Inflammatory macrophage (primary cell): Measurements from ENCODE around the gene PRR5L.
"Not testable (repeated sequence)": the region's sequence is repeated elsewhere in the genome, so short reads cannot be mapped to it uniquely, and the experiment has no call there.

Experiments used
- DNase-seq, 2 donors: peaks; one replicate each; pipeline ENCODE4 v3.0.0-alpha.2; 2020 to 2022

PRR5L gene

DNA sequence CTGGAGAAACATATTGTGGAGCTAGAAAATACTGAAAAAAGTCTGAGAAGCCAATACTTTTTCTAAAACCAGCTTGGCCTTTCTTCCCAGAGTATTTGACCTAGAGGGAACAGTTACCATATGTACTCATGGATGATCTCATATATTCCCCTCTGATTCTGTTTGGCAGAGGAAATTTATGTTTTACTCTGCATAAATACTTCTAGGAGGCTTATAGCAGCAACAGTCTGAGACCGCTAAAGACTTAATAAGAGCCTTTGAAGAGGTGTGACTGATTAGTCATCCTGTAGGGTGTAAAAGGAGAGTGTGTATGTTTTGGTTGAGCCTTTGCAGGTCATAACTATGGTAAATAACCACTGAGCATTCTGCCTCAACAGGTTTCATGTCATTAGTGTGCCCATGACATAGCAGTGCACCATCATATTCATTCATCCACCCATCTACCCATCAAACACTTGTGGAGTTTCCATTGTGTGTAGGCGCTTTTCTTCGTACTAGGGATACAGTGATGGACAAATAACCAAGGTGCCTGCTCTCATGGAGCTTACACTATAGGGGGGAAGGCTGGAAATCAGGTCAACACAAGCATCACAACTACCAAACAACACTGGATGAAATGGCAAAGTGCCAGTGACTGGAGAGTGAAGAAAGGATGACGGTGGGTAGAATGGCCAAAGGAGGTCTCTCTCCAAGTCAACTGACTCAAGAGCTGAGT lies 169.5 kb downstream of the PRR5L start:
- no peak for DNase-seq

DNA sequence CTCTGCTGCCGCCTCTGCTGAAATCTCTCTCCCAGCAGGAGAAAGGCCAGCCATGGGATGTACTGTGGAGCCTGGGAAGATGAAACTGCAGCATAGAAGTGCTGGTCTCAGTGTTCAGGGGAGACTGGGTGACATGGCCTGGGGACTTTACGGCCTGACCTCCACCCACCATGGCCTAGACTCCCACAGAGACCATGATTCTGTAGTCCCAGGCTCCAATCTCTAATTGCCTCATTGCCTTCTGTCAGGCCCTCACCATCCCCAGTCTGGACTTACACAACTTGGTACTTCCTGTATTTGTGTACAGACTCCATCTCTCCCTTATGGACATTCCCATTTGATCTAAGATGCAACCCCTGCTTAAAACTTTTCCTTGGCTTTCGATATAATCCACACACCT lies 170.9 kb downstream of the PRR5L start:
- DNase-seq: peak; percentile 69 to 78

DNA sequence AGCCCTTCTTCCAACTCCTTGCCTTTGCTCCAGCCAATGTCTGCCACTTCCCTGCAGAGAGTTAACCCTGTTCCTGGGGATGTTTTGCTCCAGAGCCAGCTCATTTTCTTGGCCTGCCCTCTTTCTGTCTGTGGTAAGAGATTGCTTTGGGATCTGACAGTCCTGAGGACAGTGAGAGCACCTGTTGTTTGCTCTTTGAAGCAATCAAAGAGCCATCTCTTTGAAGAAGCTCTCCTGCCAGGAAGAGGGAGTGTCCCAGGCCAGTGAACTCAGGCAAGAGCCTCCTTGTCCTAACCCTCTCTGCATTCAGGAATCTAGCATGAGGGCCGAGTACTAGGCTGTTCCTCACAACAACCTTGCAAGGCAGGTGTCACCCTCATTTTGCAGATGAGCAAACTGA lies 171.8 kb downstream of the PRR5L start:
- no peak for DNase-seq

DNA sequence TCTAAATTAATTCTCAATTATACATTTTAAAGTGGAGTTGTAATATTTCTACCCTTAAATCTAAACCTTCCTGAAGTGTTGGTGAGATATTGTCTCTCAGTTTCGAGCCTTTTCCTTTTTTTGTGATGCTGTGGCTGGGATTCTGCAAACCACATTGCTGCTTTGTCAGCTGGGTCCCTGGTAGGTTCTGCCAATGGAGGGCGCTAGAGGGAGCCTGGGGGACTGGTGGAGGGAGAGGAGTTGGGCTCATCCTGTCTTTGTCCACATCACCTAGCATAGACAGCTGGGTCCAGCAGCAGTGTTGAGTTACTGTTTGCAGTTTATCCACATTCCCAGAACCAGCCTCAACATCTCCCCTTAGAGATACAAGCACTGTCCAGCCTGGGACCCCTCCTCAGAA lies 173.0 kb downstream of the PRR5L start:
- DNase-seq: no peak

DNA sequence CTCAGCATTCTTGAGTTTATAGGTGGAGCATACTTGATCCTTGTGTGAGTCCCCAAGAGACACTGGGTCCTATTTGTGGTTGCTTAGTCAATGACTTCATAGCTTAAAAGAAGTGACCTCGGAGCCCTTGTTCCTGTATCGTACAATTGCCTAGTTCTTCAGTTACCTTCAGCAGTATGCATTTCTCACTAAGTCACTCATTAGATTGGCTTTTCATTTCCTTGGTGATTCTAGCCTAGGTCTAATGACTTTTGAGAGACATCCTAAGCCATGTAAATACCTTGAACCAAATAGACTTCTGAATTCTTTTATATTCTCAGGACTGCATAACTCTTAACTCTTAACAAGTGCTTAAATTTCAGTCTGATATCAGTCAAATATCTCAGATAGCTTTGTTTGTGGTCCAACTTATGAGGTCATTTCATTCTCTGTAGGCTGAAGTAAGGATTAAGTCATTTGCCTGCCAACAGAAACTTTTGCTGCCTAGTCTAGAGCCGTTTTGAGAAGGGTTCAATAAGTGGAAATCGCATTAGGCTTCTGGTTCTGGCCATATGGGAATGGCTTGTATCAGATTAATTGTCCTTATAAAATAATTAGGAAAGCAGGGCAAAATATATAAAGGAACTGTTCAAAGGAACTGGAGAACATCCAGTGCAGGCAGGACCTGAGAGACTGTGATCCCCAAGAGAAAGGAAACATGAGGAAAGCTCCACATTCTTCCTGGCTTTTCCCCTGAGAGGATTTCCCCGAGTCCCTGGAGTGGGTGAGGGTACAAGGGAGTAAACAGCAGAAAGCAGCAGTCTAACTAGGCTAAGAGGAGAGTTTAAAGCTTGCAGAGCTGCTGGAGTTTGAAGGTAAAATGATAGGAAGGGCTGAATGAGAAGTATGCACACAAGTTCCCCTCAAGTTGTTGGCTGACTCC lies 174.1 kb downstream of the PRR5L start:
- DNase-seq: no peak

DNA sequence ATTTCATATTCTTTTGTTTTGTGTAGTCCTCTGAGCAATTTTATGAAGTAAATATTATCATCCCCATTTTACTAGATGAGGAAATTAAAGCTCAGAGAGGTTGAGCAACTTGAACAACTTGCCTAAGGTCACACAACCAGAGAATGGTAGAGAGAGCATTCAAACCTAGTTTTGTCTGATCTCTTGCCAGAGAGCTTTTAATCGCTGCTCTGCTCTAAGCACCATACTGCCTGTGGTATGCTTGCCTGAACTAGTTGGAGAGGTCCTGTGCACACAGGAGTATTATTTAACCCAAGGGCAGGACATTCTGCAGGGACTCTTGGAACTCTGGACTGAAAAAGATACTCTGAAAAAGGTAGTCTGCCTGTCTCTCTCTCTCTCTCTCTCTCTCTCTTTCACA lies 175.5 kb downstream of the PRR5L start:
- peak in 1 of 2 donors; percentile 33 for DNase-seq

- no peak for DNase-seq
These were observed 179.1 kb downstream of the PRR5L start for GRCh38 chr11:36475192-36475591.

DNA sequence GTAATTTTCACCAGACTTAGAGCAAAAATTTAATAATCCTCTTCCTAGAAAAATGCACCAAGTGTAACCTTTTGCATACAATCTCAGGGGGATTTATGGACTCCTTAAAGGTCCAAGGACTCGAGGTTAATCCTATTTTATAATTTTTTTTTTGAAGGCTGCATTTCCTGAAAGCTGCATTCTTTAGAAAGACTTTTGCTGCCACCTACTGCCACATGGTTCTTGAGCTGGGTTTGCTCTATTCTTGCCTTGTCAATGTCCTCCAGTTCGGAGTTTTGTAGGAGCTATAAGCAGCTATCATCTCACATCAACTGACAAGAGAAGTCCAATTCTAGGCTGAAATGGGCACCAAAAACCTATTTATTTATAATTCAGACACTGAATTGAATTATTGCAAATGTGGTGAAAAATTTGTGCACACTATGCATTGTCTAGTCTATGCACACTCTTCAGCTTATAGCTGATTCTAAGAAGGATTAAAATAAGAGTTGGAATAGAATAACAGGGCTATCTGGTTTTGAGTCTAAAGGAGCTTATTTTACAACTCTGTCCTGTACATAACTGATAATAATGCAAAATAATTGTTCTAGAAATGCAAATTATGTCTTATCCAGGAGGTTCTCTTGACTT lies 182.7 kb downstream of the PRR5L start:
- DNase-seq: peak; percentile 63 to 72

DNA sequence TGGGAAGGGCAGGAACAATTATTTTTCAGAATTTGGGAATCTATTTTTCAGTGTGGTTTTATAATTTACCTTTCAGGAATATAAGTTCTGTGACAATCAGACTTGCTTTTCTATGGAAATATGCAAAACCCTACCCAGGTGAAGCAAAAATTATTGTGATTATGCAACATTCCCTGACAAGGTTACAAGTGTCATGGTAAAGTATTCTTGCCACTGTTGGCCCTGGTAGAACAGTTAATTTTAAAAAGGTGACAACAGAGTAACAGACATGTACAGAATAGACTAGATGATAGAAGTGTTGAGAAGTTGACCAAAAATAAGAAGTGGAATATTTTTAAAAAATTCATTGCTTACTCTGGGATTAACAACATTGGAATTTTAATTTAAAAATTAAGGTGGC lies 184.7 kb downstream of the PRR5L start:
- DNase-seq: no peak

DNA sequence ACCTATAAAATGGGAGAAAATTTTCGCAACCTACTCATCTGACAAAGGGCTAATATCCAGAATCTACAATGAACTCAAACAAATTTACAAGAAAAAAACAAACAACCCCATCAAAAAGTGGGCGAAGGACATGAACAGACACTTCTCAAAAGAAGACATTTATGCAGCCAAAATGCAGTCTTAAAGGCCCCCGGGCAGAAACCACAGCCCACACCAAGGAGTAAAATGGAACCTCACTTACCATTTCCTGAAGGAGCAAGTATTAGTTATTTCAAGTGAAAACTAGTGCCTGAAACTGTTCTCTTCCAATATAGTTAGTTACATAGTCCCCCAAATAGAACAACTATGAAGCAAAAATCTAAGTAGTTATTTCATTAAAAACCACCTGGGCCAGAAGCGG lies 187.0 kb downstream of the PRR5L start:
- DNase-seq: not testable (repeated sequence)

GRCh38 chr11:36485298-36486002 lies 189.4 kb downstream of the PRR5L start:
- DNase-seq: peak in 1 of 2 donors; percentile 60

DNA sequence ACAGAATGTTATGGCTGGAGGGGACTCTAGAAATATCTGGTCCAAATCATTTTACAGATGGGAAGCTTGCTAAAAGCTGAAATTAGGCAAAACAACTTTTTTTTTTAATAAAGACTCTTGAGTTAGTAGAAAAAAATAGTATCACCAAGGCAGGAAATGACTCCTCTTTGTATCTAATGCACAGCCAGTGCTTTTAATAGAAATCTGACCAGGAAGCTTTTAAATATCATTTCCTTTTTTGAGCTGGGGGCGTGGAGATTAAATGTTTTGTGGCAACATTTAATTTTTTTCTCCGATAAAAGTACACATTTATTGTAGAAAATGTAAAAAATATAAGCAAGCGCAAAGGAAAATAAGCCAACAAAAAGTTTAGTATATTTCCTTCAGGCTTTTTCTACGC lies 191.5 kb downstream of the PRR5L start:
- peak in 1 of 2 donors; percentile 15 for DNase-seq

GRCh38 chr11:36488096-36488495 lies 192.0 kb downstream of the PRR5L start:
- DNase-seq: no peak

DNA sequence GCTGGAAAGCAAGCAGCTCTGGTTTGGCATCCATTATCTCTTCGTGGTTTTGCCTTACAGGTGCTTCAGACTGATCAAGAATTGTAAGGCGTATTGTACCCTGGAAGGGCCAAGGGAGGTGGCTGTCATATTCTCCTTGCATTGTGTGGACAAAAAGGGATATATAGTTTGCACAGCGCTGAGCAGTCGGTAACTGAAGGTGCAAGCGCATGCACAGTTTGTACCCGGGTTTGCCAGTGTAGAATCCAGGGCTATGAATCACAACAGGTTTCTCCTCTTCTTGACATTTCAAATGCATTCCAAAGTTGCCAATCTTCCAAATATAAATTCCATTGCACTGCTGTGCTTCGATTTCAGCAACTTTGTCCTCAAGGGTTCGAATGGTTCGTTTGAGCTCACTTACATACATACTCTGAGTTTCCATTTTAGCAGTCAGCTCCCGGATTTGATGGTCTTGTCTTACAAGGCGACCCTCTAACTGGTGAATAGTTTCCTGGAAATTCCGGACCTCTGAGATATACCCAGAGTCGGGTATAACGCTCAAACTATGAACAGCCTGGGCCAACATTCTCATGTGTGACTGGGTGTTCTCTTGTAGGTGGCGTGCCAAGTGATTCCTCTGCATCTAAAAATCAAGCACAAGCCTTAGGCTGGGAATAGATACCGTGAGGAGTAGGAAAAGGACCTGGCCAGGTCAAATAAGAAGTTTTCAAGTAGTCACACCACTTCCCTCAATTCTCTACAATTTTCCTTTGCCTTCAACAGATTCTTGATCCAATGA lies 194.1 kb downstream of the PRR5L start:
- no peak for DNase-seq

DNA sequence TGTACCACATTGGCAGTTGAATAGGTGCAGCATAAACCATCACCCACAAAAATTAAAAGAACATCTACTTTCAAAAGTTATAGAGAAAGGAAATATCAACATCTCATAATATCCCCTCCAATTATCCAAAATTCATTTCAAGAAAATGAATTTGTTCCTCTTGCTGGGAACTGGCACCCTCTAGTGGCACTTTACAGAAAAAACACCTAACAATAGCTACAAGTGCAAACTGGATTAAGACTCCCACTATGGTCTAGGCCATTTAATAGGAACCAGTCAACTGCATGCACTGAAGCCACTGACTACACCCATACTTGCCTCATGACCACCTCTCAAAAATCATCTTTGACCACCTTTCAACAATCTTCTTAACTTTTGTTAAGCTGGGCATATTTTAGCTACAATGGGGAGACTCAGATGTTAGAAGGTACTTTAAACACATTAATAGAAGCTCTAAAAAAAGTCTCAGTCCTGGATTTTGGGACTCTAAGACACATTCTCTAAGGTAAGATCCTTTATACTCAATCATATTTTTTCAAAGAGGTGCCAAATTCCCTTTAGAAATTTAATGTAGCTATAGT lies 196.7 kb downstream of the PRR5L start:
- peak; percentile 63 to 66 for DNase-seq

DNA sequence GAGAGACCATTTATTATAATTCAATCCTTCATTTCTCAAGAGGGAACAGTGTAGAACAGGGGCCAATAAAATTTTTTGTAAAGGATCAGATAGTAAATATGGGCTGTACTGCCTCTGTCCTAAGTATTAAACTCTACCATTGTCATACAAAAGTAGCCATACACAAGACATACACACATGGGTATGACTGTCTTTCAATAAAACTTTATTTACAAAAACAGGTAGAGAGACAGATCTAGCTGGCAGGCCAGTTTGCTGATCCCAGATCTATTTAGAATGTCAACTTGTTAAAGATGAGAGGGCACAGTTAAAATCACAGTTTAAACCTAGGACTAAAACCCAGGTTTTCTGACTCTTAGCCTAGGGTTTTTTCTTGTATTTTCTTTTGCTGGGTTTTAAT lies 197.2 kb downstream of the PRR5L start:
- DNase-seq: no peak

DNA sequence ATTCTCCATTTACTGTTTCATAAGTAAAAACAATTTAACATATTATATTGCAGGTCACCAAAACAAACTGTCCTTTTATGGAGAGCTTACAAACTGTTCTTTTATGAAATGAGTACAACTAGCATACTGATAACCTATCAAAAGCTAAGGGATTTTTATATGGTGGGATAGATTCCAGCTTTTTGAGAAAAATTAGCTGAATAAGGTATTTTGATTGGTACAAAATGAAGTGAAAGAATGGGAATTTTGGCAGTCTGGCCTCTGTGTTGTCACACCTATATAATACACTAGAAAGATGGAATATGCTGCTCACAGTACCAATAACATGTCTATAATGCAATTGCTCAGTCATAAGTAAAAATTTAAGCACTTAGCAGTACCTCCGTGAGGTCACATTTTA lies 202.6 kb downstream of the PRR5L start:
- DNase-seq: no peak

- no peak for DNase-seq
These were observed 203.2 kb downstream of the PRR5L start for GRCh38 chr11:36499315-36499714.

DNA sequence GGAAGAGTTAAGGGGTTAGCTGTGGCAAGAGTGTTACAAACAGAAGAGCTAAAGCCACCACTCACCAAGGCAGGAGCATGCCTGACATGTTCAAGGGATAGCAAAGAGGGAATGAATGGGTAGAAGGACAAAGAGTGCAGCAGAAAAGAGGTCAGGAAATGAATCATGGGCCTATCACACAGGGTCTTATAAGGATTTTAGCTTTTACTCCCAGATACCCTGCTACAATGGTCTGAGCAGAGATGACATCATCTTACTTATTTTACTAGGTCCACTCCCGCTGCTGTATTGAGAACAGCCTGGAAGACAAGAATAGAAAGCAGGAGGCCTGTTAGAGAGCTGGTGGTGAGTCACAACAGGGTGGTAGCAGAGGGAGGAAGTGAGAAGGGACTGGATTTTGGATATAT lies 204.2 kb downstream of the PRR5L start:
- peak; percentile 56 to 58 for DNase-seq

- peak in 1 of 2 donors; percentile 1 for DNase-seq
These were observed 205.1 kb downstream of the PRR5L start for GRCh38 chr11:36501236-36501635.

DNA sequence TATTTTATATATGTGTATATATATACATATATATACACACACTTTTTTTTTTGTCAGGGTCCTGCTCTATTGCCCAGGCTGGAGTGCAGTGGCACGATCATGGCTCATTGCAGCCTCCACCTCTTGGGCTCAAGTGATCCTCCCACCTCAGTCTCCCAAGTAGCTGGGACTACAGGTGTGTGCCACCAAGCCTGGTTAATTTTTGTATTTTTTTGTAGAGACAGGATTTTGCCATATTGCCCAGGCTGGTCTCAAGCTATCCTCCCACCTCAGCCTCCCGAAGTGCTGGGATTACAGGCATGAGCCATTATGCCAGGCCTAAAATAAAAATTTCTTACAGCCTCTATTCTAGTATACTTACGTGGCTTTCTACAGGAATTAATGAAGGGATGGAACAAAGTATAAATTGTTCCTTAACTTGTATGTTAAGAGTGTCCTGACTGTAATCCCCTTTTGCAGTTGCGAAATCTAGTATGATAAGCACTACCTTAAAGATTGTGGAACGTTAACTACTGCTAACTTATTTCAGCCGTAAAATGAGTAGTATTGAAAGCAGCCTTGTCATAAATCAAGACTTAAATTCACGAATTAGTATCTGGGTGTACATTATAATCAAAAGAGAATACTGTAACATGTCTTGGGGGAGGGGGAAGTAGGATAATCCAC lies 211.9 kb downstream of the PRR5L start:
- DNase-seq: no peak
